HCT116 (cell line): ENCODE data around the gene TOMM70.

Source experiments
- CTCF ChIP-seq, 3 experiments: fragments of 200-600 bp in 1 of 3; sonication (generic) in 1 of 3; IDR thresholded peaks in 2 of 3; conservative IDR thresholded peaks in 1 of 3; 2 replicates each; pipeline ENCODE4 v1.5.1; 2012 to 2017; ENCODE audit warnings: low read depth in 2 of 3, low read length in 2 of 3, antibody characterized with exemption in 1 of 3, borderline replicate concordance in 1 of 3, control low read depth in 1 of 3, mild to moderate bottlenecking in 1 of 3, mixed read lengths in 1 of 3, mixed run types in 1 of 3, moderate library complexity in 1 of 3; ENCODE audit not compliant: insufficient read depth in 1 of 3
- EZH2 ChIP-seq: fragments of 200-600 bp; sonication (generic); IDR thresholded peaks from 2 replicates; pipeline ENCODE4 v1.6.1; 2017; ENCODE audit warnings: antibody characterized with exemption, mixed run types
- EZH2phosphoT487 ChIP-seq: fragments of 200-600 bp; IDR thresholded peaks from 2 replicates; pipeline ENCODE4 v1.6.1; 2018; ENCODE audit warnings: antibody characterized with exemption, borderline replicate concordance
- MAX ChIP-seq: IDR thresholded peaks from 2 replicates; pipeline ENCODE4 v1.6.1; 2012
- POLR2AphosphoS5 ChIP-seq: IDR thresholded peaks from 2 replicates; pipeline ENCODE4 v1.6.1; 2011; ENCODE audit warnings: mild to moderate bottlenecking, low read depth, low read length, moderate library complexity
- SP1 ChIP-seq: IDR thresholded peaks from 2 replicates; pipeline ENCODE4 v1.6.1; 2012; ENCODE audit warnings: low read depth

- TF ChIP-seq MAX (no peak), EZH2 (no peak), CTCF (IDR thresholded peaks at IDR 0.05 in 2 of 3, conservative IDR thresholded peaks at IDR 0.05 in 1 of 3; ENCODE audit: borderline replicate concordance in 1 of 3, insufficient read depth in 1 of 3, low read depth in 2 of 3, low read length in 2 of 3) (no peak), POLR2AphosphoS5 (no peak), SP1 (no peak), EZH2phosphoT487 (no peak)
Observed at GRCh38 chr3:100436951-100437350, 36.1 kb upstream of the TOMM70 start.
